SK-N-SH treated with all-trans-retinoic acid at 6 μM for 48 hours (cell line): ENCODE measurements around the gene SLC38A8.

ENCODE experiments used
- CREB5 ChIP-seq: fragments of 250-450 bp; sonication (Bioruptor Pico); IDR thresholded peaks from 2 replicates; pipeline ENCODE4 v1.5.1; 2020; ENCODE audit warnings: low read depth, mild to moderate bottlenecking, moderate library complexity
- TSHZ2 ChIP-seq: fragments of 250-450 bp; sonication (Bioruptor Pico); IDR thresholded peaks from 2 replicates; pipeline ENCODE4 v1.5.0; 2020; ENCODE audit warnings: mild to moderate bottlenecking, moderate library complexity
- ZC3H10 ChIP-seq: fragments of 250-450 bp; sonication (Bioruptor Pico); IDR thresholded peaks from 2 replicates; pipeline ENCODE4 v1.5.1; 2021; ENCODE audit warnings: mild to moderate bottlenecking, moderate library complexity

GRCh38 chr16:84014570-84015327, 27.8 kb downstream of the SLC38A8 start:
- TF ChIP-seq TSHZ2 (CRISPR knock-in tag), result no peak
- TF ChIP-seq CREB5 (CRISPR knock-in tag), result no peak
- TF ChIP-seq ZC3H10 (CRISPR knock-in tag), result no peak
